Bronchial epithelial cell (primary cell): ENCODE data around the gene GLOD4. TPM values are rescaled to one million over a fixed set of nuclear protein-coding genes. Genes with fewer than 3 reads are reported as not detected.

Source experiments
- DNase-seq: peaks from one replicate; pipeline ENCODE4 v3.0.0-alpha.2; 2010; ENCODE audit warnings: low read depth
- FAIRE-seq: peaks from 2 replicates; lab custom pipeline; 2011; peaks lifted over from hg19 to GRCh38; lab: Jason Lieb, UNC
- H3K27me3 ChIP-seq: 2 replicates; pipeline ENCODE4 v1.5.1; 2011; ENCODE audit warnings: low read length; ENCODE audit not compliant: control insufficient read depth, insufficient read depth
- H3K36me3 ChIP-seq: 2 replicates; pipeline ENCODE4 v1.5.1; 2011; ENCODE audit warnings: low read length; ENCODE audit not compliant: control insufficient read depth, insufficient read depth
- H3K4me3 ChIP-seq: 2 replicates; pipeline ENCODE4 v1.5.1; 2011; ENCODE audit warnings: mild to moderate bottlenecking, low read depth, low read length, control low read depth
- total RNA-seq: library from RNA; depleted of rRNA; stranded (reverse); fragments of >200 nt; gene quantifications from 2 replicates; pipeline ENCODE4 v1.2.1, GENCODE V29; 2014
- TF ChIP-seq, protein P1 (sequence below): IDR thresholded peaks from 2 replicates; pipeline ENCODE4 v1.5.1; 2011; ENCODE audit warnings: mild to moderate bottlenecking, moderate library complexity, low read length, control low read depth, inconsistent platforms; ENCODE audit not compliant: insufficient read depth, severe bottlenecking

GLOD4 gene
- total RNA-seq, 1 donor from 2014 or later: 93.2 TPM

DNA sequence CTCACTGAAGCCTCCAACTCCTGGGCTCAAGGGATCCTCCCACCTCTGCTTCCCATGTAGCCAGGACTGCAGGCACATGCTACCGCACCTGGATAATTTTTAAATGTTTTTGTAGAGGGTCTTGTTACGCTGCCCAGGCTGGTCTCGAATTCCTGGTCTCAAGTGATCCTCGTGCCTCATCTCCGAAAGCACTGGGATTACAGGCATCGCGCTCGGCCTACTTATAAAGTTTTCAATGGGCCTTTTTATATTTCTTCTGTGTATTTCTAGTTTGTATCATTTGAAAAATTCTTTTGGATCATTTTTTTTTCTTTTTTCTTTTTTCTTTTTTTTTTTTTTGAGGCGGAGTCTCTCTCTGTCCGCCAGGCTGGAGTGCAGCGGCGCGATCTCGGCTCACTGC lies 57.0 kb downstream of the GLOD4 start:
- no peak for FAIRE-seq
- Histone ChIP-seq H3K27me3 (no peaks in the 10 kb centered on the region), H3K4me3 (no peak overlapping the region), H3K36me3 (no peaks in the 10 kb centered on the region)
- DNase-seq: no peak
- TF ChIP-seq, protein P1, sequence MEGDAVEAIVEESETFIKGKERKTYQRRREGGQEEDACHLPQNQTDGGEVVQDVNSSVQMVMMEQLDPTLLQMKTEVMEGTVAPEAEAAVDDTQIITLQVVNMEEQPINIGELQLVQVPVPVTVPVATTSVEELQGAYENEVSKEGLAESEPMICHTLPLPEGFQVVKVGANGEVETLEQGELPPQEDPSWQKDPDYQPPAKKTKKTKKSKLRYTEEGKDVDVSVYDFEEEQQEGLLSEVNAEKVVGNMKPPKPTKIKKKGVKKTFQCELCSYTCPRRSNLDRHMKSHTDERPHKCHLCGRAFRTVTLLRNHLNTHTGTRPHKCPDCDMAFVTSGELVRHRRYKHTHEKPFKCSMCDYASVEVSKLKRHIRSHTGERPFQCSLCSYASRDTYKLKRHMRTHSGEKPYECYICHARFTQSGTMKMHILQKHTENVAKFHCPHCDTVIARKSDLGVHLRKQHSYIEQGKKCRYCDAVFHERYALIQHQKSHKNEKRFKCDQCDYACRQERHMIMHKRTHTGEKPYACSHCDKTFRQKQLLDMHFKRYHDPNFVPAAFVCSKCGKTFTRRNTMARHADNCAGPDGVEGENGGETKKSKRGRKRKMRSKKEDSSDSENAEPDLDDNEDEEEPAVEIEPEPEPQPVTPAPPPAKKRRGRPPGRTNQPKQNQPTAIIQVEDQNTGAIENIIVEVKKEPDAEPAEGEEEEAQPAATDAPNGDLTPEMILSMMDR: no peak

DNA sequence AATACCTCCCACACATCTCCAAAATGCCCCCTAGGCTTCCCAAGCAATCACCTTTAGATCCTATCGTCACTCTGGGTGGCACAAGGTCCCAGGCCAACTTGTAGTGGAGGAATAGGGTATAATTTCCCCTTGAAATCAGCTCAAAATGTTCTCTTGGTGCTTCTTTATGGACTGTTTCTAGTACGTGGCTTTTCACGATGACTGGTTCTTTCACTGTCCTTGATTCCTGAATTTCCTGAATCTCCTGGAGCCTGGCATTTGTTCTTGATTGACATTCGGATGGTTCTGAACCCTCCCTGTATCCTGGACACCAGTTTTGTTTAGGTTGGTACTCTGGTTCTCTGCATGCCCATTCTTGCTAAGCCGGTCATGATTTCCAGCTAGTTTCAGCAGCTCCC lies 60.5 kb downstream of the GLOD4 start:
- no peak overlapping the region for H3K4me3 ChIP-seq
- TF ChIP-seq, protein P1: no peak
- no peaks in the 10 kb centered on the region for H3K36me3 ChIP-seq
- H3K27me3 ChIP-seq: no peaks in the 10 kb centered on the region
- FAIRE-seq (peak; percentile 77), DNase-seq (peak; percentile 95)

DNA sequence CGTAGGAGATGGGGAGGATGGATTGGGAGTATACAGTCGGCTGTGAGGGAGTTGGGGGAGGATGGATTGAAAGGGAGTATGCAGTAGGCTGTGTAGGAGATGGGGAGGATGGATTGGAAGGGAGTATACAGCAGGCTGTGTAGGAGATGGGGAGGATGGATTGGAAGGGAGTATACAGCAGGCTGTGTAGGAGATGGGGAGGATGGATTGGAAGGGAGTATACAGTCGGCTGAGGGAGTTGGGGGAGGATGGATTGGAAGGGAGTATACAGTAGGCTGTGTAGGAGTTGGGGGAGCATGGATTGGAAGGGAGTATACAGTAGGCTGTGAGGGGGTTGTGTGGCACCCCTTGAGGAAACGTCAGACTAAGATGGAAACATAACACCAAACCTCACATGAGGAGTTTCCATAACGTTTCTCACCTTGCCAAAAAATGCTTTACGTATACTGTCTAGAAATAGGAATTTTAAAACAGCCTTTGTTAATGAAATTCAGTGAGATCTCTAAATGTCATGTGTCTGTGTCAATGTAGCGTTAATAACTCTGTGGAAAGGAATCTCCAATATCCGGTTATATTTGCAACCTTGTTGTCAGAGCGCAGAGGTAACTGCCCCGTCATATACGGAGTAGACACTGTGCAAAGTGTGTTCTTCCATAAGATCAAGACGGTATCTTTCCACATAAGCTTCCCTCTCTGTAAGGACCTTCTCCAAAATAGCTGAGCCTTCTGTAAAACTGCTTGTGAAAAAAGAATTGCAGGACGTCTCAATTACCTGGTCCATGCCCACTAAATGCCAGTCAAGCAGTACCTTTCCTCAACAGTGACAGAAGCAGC lies 61.2 kb downstream of the GLOD4 start:
- no peak for FAIRE-seq
- TF ChIP-seq, protein P1: no peak
- no peak for DNase-seq
- no peak overlapping the region for H3K4me3 ChIP-seq
- H3K36me3 ChIP-seq: no peaks in the 10 kb centered on the region
- H3K27me3 ChIP-seq: no peaks in the 10 kb centered on the region

DNA sequence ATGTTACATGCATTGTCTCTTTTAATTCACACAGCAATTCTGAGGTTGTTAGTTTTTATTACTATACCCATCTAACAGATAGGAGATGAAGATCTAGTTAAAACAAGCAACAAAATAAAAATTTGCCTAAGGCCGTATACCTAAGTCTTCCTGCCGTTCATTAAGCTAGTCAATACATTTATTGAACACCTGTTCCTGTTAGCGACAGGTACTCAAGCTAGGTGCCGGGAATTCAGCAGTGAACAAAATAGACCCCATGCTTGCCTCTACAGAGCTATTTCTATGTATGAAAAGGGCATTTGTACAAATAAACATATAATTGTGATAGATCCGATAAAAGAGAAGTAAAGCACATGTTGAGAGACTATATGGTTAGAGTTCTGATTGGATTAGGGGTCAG lies 64.0 kb downstream of the GLOD4 start:
- DNase-seq (no peak), FAIRE-seq (no peak)
- no peak overlapping the region for H3K4me3 ChIP-seq
- no peaks in the 10 kb centered on the region for H3K36me3 ChIP-seq
- no peaks in the 10 kb centered on the region for H3K27me3 ChIP-seq
- TF ChIP-seq, protein P1: no peak

Other genes with a start within 250 kb of the GLOD4 start
- gene VPS53, start 67.4 kb downstream of the GLOD4 start, total RNA-seq: 10.3 and 15.6 TPM in 2 replicates
- 24.3 and 47.7 TPM in 2 replicates for gene TLCD3A, start 49.7 kb downstream of the GLOD4 start, total RNA-seq
- 8.4 and 8.7 TPM in 2 replicates for gene GEMIN4, start 30.0 kb downstream of the GLOD4 start, total RNA-seq
- 18.4 and 22.4 TPM in 2 replicates for gene MRM3, start 73 bp upstream of the GLOD4 start, total RNA-seq
- 64.4 and 70.3 TPM in 2 replicates for gene NXN, start 197.5 kb upstream of the GLOD4 start, total RNA-seq
- gene TIMM22, start 214.8 kb upstream of the GLOD4 start, total RNA-seq: 11.3 and 16.3 TPM in 2 replicates